ENCODE data around the gene COL6A2.

Gene COL6A2

GRCh38 chr21:46116189-46116775 is 18.4 kb downstream of the COL6A2 start:
- no peak for DNase-seq

GRCh38 chr21:46116776-46117585 is 19.1 kb downstream of the COL6A2 start:
- DNase-seq = no peak

- no peak for DNase-seq
Observed at GRCh38 chr21:46117586-46118315, 19.8 kb downstream of the COL6A2 start.

- no peak for DNase-seq
Observed at GRCh38 chr21:46118316-46119143, 20.6 kb downstream of the COL6A2 start.

GRCh38 chr21:46119144-46119636 is 21.3 kb downstream of the COL6A2 start:
- no peak for DNase-seq

GRCh38 chr21:46119637-46120271 is 21.8 kb downstream of the COL6A2 start:
- DNase-seq = no peak

GRCh38 chr21:46120301-46121285 is 22.7 kb downstream of the COL6A2 start:
- DNase-seq = no peak

- DNase-seq = no peak
Observed at GRCh38 chr21:46121286-46122221, 23.6 kb downstream of the COL6A2 start.

GRCh38 chr21:46122237-46122671 is 24.3 kb downstream of the COL6A2 start:
- DNase-seq = no peak

GRCh38 chr21:46122758-46123683 is 25.1 kb downstream of the COL6A2 start:
- no peak for DNase-seq

- DNase-seq = no peak
Observed at GRCh38 chr21:46124083-46124925, 26.4 kb downstream of the COL6A2 start.

- no peak for DNase-seq
Observed at GRCh38 chr21:46124926-46125845, 27.3 kb downstream of the COL6A2 start.

GRCh38 chr21:46125846-46126301 is 28.0 kb downstream of the COL6A2 start:
- no peak for DNase-seq

GRCh38 chr21:46126309-46127238 is 28.7 kb downstream of the COL6A2 start:
- no peak for DNase-seq

Measured in GF-D8 (cell line).